ENCODE data around the gene KCNS1. TPM values are rescaled to one million over a fixed set of nuclear protein-coding genes. Genes with fewer than 3 reads are reported as not detected.

Gene KCNS1
- total RNA-seq, 1 donor from 2014 or later, result not detected

GRCh38 chr20:45052698-45053429, 48.1 kb downstream of the KCNS1 start:
- no peak for ATAC-seq
- no peak for DNase-seq (ENCODE audit: low spot score)

DNA sequence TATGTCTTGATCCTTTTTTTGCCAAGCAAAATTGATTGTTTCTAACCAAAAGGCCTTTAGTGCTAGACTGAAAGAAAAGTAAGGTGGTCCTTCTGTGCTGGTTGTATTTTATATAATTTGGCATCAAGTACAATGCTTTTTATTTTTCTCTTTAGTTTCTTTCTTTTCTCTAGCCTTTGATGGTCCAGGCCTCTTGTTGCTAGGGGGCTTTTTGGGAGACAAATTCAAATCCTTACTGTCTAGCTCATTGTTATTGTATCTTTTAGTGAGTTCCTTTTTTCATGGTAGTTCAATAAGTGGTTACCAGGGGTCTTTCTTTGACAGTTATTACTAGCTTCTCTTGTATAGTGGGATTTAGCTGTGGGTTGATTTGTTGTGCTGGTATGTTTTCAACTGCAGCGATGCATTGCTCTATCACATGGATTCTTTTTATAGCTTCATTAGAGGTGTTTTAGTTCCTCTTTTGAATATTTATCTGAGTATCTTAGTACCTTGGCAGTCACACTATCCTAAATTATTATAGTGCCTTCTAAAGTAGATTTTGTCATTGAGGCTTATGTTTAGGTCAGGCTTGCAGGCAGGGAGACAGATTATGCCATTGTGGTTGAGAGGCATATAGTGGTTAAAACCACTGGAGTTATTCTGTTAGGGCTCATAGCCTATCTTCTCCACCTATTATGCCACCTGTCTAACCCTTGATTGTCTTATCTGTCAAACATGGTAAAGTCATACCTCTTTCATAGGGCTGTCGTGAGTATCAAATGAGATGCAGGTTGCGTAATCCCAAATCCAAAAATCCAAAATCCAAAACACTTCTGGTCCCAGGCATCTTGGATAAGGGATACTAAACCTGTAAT, 49.5 kb downstream of the KCNS1 start:
- DNase-seq (ENCODE audit: low spot score) (no peak), ATAC-seq (no peak)

DNA sequence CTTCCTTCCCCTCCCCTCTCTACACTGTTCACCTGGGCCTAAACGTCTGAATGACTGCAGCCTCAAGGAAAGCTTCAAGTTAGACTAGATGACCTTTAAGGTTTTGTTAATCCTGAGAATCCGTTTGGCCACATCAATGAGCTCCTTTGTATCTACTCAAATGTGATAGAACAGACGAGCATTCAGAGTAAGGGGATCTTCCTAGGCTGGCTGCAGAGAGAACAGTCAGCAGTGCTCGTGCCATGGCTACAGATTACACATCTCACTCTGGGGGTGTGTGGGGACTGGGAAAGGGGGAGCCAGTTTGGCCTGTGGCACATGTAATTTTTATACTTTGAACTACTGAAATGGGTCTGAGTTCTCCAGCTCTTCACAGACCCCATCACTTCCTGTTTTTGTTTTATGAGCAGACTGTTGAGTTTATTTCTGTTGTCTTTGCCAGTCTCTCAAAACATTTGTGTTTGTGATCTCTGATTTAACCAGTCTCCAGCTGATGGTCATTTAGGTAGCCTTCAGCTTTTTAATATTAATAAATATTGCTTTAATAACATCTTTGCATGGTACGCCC, 50.9 kb downstream of the KCNS1 start:
- ATAC-seq (no peak), DNase-seq (ENCODE audit: low spot score) (no peak)

DNA sequence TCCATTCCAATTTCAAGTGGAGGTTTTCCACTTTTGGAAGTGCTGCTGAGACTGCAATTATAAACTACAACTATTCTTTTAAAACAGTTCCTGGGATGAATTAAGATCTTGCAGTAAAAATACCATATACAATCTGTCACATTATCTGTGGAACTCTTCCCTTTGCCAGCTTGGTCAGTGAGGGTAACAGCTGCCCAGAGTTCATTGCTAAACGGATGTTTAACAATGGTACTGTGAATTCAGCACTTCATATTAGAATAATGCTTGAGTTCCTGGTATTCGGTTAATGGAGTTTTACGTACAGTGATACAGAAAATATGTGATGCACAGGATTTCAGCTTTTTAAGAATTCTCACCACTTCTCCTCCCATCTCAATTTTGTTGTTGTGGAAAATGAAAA, 51.5 kb downstream of the KCNS1 start:
- no peak for DNase-seq (ENCODE audit: low spot score)
- no peak for ATAC-seq

- no peak for DNase-seq (ENCODE audit: low spot score)
- no peak for ATAC-seq
These were observed 53.3 kb downstream of the KCNS1 start for GRCh38 chr20:45047581-45048119.

GRCh38 chr20:45044601-45045000, 56.3 kb downstream of the KCNS1 start:
- no peak for ATAC-seq
- DNase-seq (ENCODE audit: low spot score), result no peak

DNA sequence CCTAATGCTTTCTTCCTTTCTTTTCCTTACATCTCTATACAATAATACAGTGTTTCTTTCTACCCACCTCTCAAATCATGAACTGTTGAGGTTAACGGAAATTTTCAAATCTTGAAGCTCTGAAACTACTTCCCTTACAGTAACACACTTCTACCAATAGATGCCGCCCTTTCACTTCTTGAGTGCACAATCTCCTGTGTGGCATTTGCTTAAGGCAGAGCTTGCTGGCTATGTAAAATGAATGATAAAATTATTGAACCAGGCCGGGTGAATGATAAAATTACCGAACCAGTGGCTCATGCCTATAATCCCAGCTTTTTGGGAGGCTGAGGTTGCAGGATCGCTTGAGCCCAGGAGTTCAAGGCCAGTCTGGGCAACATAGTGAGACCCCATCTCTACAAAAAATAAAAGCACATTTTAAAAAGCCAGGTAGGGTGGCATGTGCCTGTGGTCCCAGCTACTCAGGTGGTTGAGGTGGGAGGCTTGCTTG, 56.8 kb downstream of the KCNS1 start:
- peak; percentile 96 for ATAC-seq

GRCh38 chr20:45042978-45043377, 57.9 kb downstream of the KCNS1 start:
- no peak for DNase-seq (ENCODE audit: low spot score)
- ATAC-seq, result no peak

More for the DNA sequence above, 56.8 kb downstream of the KCNS1 start:
- DNase-seq (ENCODE audit: low spot score), result no peak

Other genes with a start within 250 kb of the KCNS1 start
- 52.5 TPM for gene YWHAB, start 215.4 kb downstream of the KCNS1 start, total RNA-seq
- gene PABPC1L, start 191.1 kb downstream of the KCNS1 start, total RNA-seq, result 37.3 TPM
- 6.9 TPM for gene TOMM34, start 140.7 kb downstream of the KCNS1 start, total RNA-seq
- gene STK4, start 134.6 kb downstream of the KCNS1 start, total RNA-seq, result 10.0 TPM
- gene WFDC5, start 14.0 kb upstream of the KCNS1 start, total RNA-seq, result not detected
- gene WFDC12, start 23.3 kb upstream of the KCNS1 start, total RNA-seq, result not detected
- not detected for gene PI3, start 73.8 kb upstream of the KCNS1 start, total RNA-seq
- gene SEMG1, start 105.9 kb upstream of the KCNS1 start, total RNA-seq, result not detected
- gene SEMG2, start 120.2 kb upstream of the KCNS1 start, total RNA-seq, result not detected
- 147 TPM for gene SLPI, start 153.4 kb upstream of the KCNS1 start, total RNA-seq
- 0.23 TPM for gene RBPJL, start 205.7 kb upstream of the KCNS1 start, total RNA-seq
- not detected for gene MATN4, start 207.2 kb upstream of the KCNS1 start, total RNA-seq
- gene SDC4, start 247.3 kb upstream of the KCNS1 start, total RNA-seq, result 89.3 TPM